ENCODE data around the gene LIMK2. TPM values are rescaled to one million over a fixed set of nuclear protein-coding genes. Genes with fewer than 3 reads are reported as not detected.

LIMK2 gene
- total and polyA plus RNA-seq, 9 of the 15 experiments (the other 6 are each of a cell fraction or from before 2014, with no cell fraction given): 1.1 to 14.5 (median 8.5) TPM

DNA sequence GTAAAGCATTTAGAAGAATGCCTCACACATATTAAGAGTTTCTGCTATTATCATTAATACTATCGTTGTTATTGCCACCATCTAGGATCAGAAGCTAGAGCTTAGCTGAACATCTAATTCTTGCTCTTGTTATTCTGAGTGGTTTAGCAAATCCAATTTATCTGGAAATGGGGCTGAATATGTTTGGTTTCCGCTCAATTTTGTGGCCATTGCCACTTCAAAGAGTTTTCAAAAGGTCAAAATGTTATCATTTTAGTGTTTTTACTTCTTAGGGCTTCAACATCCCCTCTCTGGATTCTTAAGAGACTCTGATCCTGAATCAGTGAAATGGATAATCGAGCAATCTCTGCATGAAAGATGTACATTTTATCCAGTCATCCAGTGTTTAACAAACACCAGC is 90.4 kb downstream of the LIMK2 start:
- H3K4me3 ChIP-seq: no peak overlapping the region
- no peak for FAIRE-seq
- TF ChIP-seq, protein P1, sequence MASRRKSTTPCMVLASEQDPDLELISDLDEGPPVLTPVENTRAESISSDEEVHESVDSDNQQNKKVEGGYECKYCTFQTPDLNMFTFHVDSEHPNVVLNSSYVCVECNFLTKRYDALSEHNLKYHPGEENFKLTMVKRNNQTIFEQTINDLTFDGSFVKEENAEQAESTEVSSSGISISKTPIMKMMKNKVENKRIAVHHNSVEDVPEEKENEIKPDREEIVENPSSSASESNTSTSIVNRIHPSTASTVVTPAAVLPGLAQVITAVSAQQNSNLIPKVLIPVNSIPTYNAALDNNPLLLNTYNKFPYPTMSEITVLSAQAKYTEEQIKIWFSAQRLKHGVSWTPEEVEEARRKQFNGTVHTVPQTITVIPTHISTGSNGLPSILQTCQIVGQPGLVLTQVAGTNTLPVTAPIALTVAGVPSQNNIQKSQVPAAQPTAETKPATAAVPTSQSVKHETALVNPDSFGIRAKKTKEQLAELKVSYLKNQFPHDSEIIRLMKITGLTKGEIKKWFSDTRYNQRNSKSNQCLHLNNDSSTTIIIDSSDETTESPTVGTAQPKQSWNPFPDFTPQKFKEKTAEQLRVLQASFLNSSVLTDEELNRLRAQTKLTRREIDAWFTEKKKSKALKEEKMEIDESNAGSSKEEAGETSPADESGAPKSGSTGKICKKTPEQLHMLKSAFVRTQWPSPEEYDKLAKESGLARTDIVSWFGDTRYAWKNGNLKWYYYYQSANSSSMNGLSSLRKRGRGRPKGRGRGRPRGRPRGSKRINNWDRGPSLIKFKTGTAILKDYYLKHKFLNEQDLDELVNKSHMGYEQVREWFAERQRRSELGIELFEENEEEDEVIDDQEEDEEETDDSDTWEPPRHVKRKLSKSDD (conservative IDR thresholded peaks at IDR 0.05; ENCODE audit: low read length): no peak
- no peak for TF ChIP-seq CUX1 (CRISPR knock-in tag; IDR thresholded peaks at IDR 0.05)
- 8% methylated on average over 3 of the region's 3 CpGs for WGBS (ENCODE audit: insufficient coverage, low coverage, missing lambda C conversion rate)
- no peak for DNase-seq (ENCODE audit: extremely low read depth in 1 of 4, low spot score in 3 of 4)
- H4K20me1 ChIP-seq (replicated peaks; ENCODE audit: control insufficient read depth, insufficient read depth, low read length): no peaks in the 10 kb centered on the region
- no TSS peak for BruUV-seq (replicated peaks)
- POLR2A ChIA-PET: interaction anchor here (0.6 kb wide), 1 partner anchor 21 kb away, joined by 4 read pairs; no protein-coding TSS in a partner anchor
- CTCF ChIA-PET (ENCODE audit: low intra/inter-chr PET ratio): no interaction called here
- H3K9ac ChIP-seq (ENCODE audit: insufficient read depth in 1 of 2, low read depth in 2 of 2, low read length in 2 of 2): no peak overlapping the region
- no peaks in the 10 kb centered on the region for H3K79me2 ChIP-seq (ENCODE audit: control insufficient read depth, insufficient read depth, low read length)
- no peaks in the 10 kb centered on the region for H3K27me3 ChIP-seq (ENCODE audit: control insufficient read depth in 2 of 2, insufficient read depth in 2 of 2, low read length in 2 of 2)
- no peak overlapping the region for H3K27ac ChIP-seq (ENCODE audit: extremely low read depth, low read depth, low read length)
- H3K9me3 ChIP-seq (replicated peaks; ENCODE audit: control insufficient read depth, insufficient read depth, low read depth, low read length): no peaks in the 10 kb centered on the region
- intact Hi-C loops (cut with micrococcal nuclease) (no loop called here), in situ Hi-C loops (cut with MboI) (no loop called here)
- H3K4me2 ChIP-seq (ENCODE audit: insufficient read depth, low read length): no peak overlapping the region
- H3K4me1 ChIP-seq (replicated peaks in 1 of 2; ENCODE audit: control insufficient read depth in 2 of 2, insufficient read depth in 2 of 2, low read length in 2 of 2): no peaks in the 10 kb centered on the region
- H3K9me1 ChIP-seq (ENCODE audit: control insufficient read depth, insufficient read depth, low read length): no peaks in the 10 kb centered on the region
- H3K36me3 ChIP-seq (ENCODE audit: control insufficient read depth, insufficient read depth, low read length): no peaks in the 10 kb centered on the region
- ATAC-seq: no peak
- no peak overlapping the region for H2AFZ ChIP-seq (ENCODE audit: low read depth, low read length)

All from K562 (cell line).